Measurements from ENCODE around the gene DSCAML1. TPM values are rescaled to one million over a fixed set of nuclear protein-coding genes. Genes with fewer than 3 reads are reported as not detected.

Gene DSCAML1
- total RNA-seq, 2 experiments from 2014 or later, result 0.13 to 0.29 TPM

GRCh38 chr11:117691516-117691915, 105.5 kb downstream of the DSCAML1 start:
- DNase-seq (no peak), ATAC-seq (no peak)
- intact Hi-C loops (cut with micrococcal nuclease), result no loop called here
- ChIA-PET POLR2A (interaction anchor here (0.6 kb wide), 1 partner anchor 936 kb away, joined by 3 read pairs; no protein-coding TSS in a partner anchor), CTCF (interaction anchor here (2.1 kb wide), 1 partner anchor 266 kb away, joined by 6 read pairs; no protein-coding TSS in a partner anchor)
- no peak overlapping the region for H3K27ac Mint-ChIP-seq
- no peaks in the 10 kb centered on the region for H3K9me3 Mint-ChIP-seq
- H3K27me3 Mint-ChIP-seq, result no peaks in the 10 kb centered on the region
- no peaks in the 10 kb centered on the region for H3K4me1 Mint-ChIP-seq (ENCODE audit: low read depth)
- TF ChIP-seq CTCF (IDR thresholded peaks at IDR 0.05), result no peak
- H3K36me3 Mint-ChIP-seq (ENCODE audit: low read depth), result no peaks in the 10 kb centered on the region
- H3K4me3 Mint-ChIP-seq, result no peak overlapping the region

- CTCF ChIA-PET, result interaction anchor here (2.1 kb wide), 1 partner anchor 265 kb away, joined by 6 read pairs; no protein-coding TSS in a partner anchor
- no peaks in the 10 kb centered on the region for H3K36me3 Mint-ChIP-seq (ENCODE audit: low read depth)
Observed at GRCh38 chr11:117691218-117691514, 105.8 kb downstream of the DSCAML1 start.

GRCh38 chr11:117690484-117691217, 106.4 kb downstream of the DSCAML1 start:
- POLR2A ChIA-PET, result no interaction called here
- CTCF ChIA-PET, result interaction anchor here (2.1 kb wide), 1 partner anchor 265 kb away, joined by 6 read pairs; no protein-coding TSS in a partner anchor
- no peak for DNase-seq
- Mint-ChIP-seq H3K4me1 (ENCODE audit: low read depth) (no peaks in the 10 kb centered on the region), H3K27ac (no peak overlapping the region), H3K27me3 (no peaks in the 10 kb centered on the region), H3K9me3 (no peaks in the 10 kb centered on the region), H3K36me3 (ENCODE audit: low read depth) (no peaks in the 10 kb centered on the region), H3K4me3 (no peak overlapping the region)
- no peak for TF ChIP-seq CTCF (IDR thresholded peaks at IDR 0.05)
- intact Hi-C loops (cut with micrococcal nuclease), result no loop called here
- ATAC-seq, result no peak

More at GRCh38 chr11:117691218-117691514, 105.8 kb downstream of the DSCAML1 start:
- Mint-ChIP-seq H3K27me3 (no peaks in the 10 kb centered on the region), H3K4me1 (ENCODE audit: low read depth) (no peaks in the 10 kb centered on the region), H3K9me3 (no peaks in the 10 kb centered on the region), H3K4me3 (no peak overlapping the region), H3K27ac (no peak overlapping the region)
- intact Hi-C loops (cut with micrococcal nuclease), result no loop called here
- TF ChIP-seq CTCF (IDR thresholded peaks at IDR 0.05), result no peak
- DNase-seq (no peak), ATAC-seq (no peak)
- POLR2A ChIA-PET, result no interaction called here

GRCh38 chr11:117688255-117688797, 108.7 kb downstream of the DSCAML1 start:
- no peak for TF ChIP-seq CTCF (IDR thresholded peaks at IDR 0.05)
- intact Hi-C loops (cut with micrococcal nuclease), result no loop called here
- DNase-seq, result no peak
- no peak overlapping the region for H3K4me3 Mint-ChIP-seq
- H3K36me3 Mint-ChIP-seq (ENCODE audit: low read depth), result no peaks in the 10 kb centered on the region
- no peak for ATAC-seq
- CTCF ChIA-PET, result no interaction called here
- no peaks in the 10 kb centered on the region for H3K4me1 Mint-ChIP-seq (ENCODE audit: low read depth)
- no peaks in the 10 kb centered on the region for H3K9me3 Mint-ChIP-seq
- H3K27me3 Mint-ChIP-seq, result no peaks in the 10 kb centered on the region
- H3K27ac Mint-ChIP-seq, result no peak overlapping the region
- POLR2A ChIA-PET, result no interaction called here

- no peak overlapping the region for H3K27ac Mint-ChIP-seq
- intact Hi-C loops (cut with micrococcal nuclease), result no loop called here
- no peak for TF ChIP-seq CTCF (IDR thresholded peaks at IDR 0.05)
Observed at GRCh38 chr11:117687776-117688175, 109.2 kb downstream of the DSCAML1 start.

More at GRCh38 chr11:117687776-117688175, 109.2 kb downstream of the DSCAML1 start:
- ATAC-seq (no peak), DNase-seq (no peak)
- POLR2A ChIA-PET, result no interaction called here
- Mint-ChIP-seq H3K36me3 (ENCODE audit: low read depth) (no peaks in the 10 kb centered on the region), H3K9me3 (no peaks in the 10 kb centered on the region), H3K27me3 (no peaks in the 10 kb centered on the region), H3K4me1 (ENCODE audit: low read depth) (no peaks in the 10 kb centered on the region), H3K4me3 (no peak overlapping the region)
- CTCF ChIA-PET, result no interaction called here
